H1 (cell line): Measurements from ENCODE around the gene LEMD2.

ENCODE experiments used
- CBX5 ChIP-seq: fragments of 300-800, 300-1000 bp; sonication (generic); IDR thresholded peaks from 2 replicates; pipeline ENCODE4 v1.7.1; 2016; ENCODE audit warnings: antibody characterized with exemption, low read length, low read depth
- POLR2A ChIP-seq, 2 experiments: IDR thresholded peaks; 1 replicate in 1 of 2; 2 replicates in 1 of 2; pipeline ENCODE4 v1.6.1; 2011; ENCODE audit warnings: low read depth in 2 of 2, low read length in 2 of 2, mild to moderate bottlenecking in 2 of 2; ENCODE audit errors: control extremely low read depth in 1 of 2
- SIN3A ChIP-seq, 2 experiments: IDR thresholded peaks in 1 of 2; conservative IDR thresholded peaks in 1 of 2; 2 replicates each; pipeline ENCODE4 v1.6.1; 2011 to 2012; ENCODE audit warnings: low read length in 2 of 2, improper control_type of control experiment in 1 of 2, low read depth in 1 of 2, mild to moderate bottlenecking in 1 of 2
- TF ChIP-seq, protein P1 (sequence below), 3 experiments: IDR thresholded peaks; 1 replicate in 2 of 3; 2 replicates in 1 of 3; pipeline versions ENCODE4 v1.5.1 to v1.6.1; 2011; ENCODE audit warnings: low read length in 3 of 3, mild to moderate bottlenecking in 3 of 3, inconsistent platforms in 2 of 3, low read depth in 1 of 3, moderate library complexity in 1 of 3; ENCODE audit not compliant: insufficient read depth in 1 of 3; ENCODE audit errors: control extremely low read depth in 1 of 3

- TF ChIP-seq, protein P1, sequence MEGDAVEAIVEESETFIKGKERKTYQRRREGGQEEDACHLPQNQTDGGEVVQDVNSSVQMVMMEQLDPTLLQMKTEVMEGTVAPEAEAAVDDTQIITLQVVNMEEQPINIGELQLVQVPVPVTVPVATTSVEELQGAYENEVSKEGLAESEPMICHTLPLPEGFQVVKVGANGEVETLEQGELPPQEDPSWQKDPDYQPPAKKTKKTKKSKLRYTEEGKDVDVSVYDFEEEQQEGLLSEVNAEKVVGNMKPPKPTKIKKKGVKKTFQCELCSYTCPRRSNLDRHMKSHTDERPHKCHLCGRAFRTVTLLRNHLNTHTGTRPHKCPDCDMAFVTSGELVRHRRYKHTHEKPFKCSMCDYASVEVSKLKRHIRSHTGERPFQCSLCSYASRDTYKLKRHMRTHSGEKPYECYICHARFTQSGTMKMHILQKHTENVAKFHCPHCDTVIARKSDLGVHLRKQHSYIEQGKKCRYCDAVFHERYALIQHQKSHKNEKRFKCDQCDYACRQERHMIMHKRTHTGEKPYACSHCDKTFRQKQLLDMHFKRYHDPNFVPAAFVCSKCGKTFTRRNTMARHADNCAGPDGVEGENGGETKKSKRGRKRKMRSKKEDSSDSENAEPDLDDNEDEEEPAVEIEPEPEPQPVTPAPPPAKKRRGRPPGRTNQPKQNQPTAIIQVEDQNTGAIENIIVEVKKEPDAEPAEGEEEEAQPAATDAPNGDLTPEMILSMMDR (IDR thresholded peaks at IDR 0.05; ENCODE audit: control extremely low read depth in 1 of 3, insufficient read depth in 1 of 3, low read depth in 1 of 3, low read length in 3 of 3), result no peak
- TF ChIP-seq SIN3A (conservative IDR thresholded peaks at IDR 0.05 in 1 of 2, IDR thresholded peaks at IDR 0.05 in 1 of 2; ENCODE audit: low read depth in 1 of 2, low read length in 2 of 2), result no peak
- TF ChIP-seq POLR2A (IDR thresholded peaks at IDR 0.05; ENCODE audit: control extremely low read depth in 1 of 2, low read depth in 2 of 2, low read length in 2 of 2), result no peak
- no peak for TF ChIP-seq CBX5
Measured at GRCh38 chr6:33725891-33726673, 62.8 kb downstream of the LEMD2 start.
